Measurements from ENCODE around the gene RLF. TPM values are rescaled to one million over a fixed set of nuclear protein-coding genes. Genes with fewer than 3 reads are reported as not detected.
"Not testable (repeated sequence)": the region's sequence is repeated elsewhere in the genome, so short reads cannot be mapped to it uniquely, and the experiment has no call there.

The RLF gene
- total RNA-seq, 4 donors from 2014 or later = 19.4 to 28.7 (median 27.9) TPM

DNA sequence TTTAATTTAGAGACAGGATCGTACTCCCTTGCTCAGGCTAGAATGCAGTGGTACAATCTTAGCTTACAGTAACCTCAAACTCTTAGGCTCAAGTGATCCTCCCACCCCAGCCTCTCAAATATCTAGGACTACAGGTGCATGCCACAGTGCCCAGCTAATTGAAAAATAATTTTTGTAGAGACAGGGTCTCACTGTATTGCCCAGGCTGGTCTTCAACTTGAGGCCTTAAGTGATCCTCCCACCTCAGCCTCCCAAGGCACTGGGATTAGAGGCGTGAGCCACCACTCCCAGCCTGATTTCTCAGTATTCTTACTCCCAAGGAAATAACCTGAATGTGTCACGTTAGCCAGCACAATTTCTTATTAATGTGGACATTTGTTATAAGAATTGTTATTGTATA, 9.8 kb downstream of the RLF start:
- peaks cover 2 to 65% (median 3%) of the 10 kb centered on the region in 3 donors for H3K4me1 ChIP-seq
- no peak overlapping the region for H3K4me3 ChIP-seq
- TF ChIP-seq POLR2A (IDR thresholded peaks at IDR 0.05) = no peak
- no peak for TF ChIP-seq CTCF (IDR thresholded peaks at IDR 0.05)
- TF ChIP-seq EP300 (IDR thresholded peaks at IDR 0.05) = no peak
- no peak for TF ChIP-seq POLR2AphosphoS5 (IDR thresholded peaks at IDR 0.05)
- H3K27ac ChIP-seq = no peak overlapping the region
- no peaks in the 10 kb centered on the region for H3K9me3 ChIP-seq
- 56 to 73% methylated on average over 3 of the region's 3 CpGs for WGBS, 2 donors (ENCODE audit: low coverage in 1 of 2)
- H3K36me3 ChIP-seq = no peaks in the 10 kb centered on the region
- no peak for ATAC-seq
- H3K27me3 ChIP-seq = no peaks in the 10 kb centered on the region

DNA sequence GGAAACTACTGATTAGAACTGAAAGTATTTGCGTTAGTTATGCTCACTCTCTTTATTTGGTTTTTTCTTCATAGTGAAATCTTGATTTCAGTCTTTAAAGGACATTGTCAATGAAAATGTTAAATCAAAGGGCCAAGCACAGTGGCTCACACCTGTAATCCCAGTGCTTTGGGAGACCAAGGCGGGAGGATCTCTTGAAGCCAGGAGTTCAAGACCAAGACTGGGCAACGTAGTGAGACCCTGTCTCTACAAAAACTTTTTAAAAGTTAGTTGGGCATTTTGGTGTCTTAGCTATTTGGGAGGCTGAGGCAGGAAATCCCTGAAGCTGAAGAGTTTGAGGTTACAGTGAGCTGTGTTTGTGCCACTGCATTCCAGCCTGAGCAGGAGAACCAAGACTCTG, 13.6 kb downstream of the RLF start:
- no peaks in the 10 kb centered on the region for H3K36me3 ChIP-seq
- WGBS, 2 donors (ENCODE audit: low coverage in 1 of 2) = 90 to 100% methylated on average over 1 to 3 of the region's 3 CpGs
- H3K9me3 ChIP-seq = no peaks in the 10 kb centered on the region
- H3K4me3 ChIP-seq = no peak overlapping the region
- TF ChIP-seq EP300 (IDR thresholded peaks at IDR 0.05) = no peak
- no peak for TF ChIP-seq POLR2AphosphoS5 (IDR thresholded peaks at IDR 0.05)
- TF ChIP-seq CTCF (IDR thresholded peaks at IDR 0.05) = no peak
- no peak for TF ChIP-seq POLR2A (IDR thresholded peaks at IDR 0.05)
- H3K4me1 ChIP-seq = peaks cover 0 to 59% (median 2%) of the 10 kb centered on the region in 3 donors
- no peaks in the 10 kb centered on the region for H3K27me3 ChIP-seq
- no peak overlapping the region for H3K27ac ChIP-seq
- no peak for ATAC-seq

GRCh38 chr1:40176989-40177388, 15.8 kb downstream of the RLF start:
- not testable (repeated sequence) for H3K4me3 ChIP-seq, H3K9me3 ChIP-seq, H3K27me3 ChIP-seq, ATAC-seq, H3K27ac ChIP-seq, H3K36me3 ChIP-seq
- H3K4me1 ChIP-seq = peaks cover 0 to 61% (median 0%) of the 10 kb centered on the region in 3 donors
- WGBS, 2 donors (ENCODE audit: low coverage in 1 of 2) = 96 to 100% methylated on average over 3 to 13 of the region's 15 CpGs

DNA sequence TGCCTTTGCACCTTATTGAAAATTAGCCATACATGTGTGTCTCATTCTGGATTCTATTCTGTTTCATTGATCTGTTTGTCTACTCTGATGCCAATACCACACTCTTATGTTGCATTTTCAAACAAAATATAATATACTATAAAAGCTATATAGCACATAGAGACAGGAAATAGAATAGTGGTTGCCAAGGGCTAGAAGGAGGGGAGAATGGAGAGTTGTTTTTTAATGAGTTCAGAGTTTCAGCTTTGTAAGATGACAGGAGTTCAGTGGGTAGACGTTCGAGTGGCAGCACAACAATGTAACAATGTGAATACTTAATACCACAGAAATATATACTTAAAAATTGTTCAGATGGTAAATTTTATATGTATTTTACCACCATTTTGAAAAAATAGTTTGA, 17.0 kb downstream of the RLF start:
- no peak for ATAC-seq
- no peaks in the 10 kb centered on the region for H3K27me3 ChIP-seq

GRCh38 chr1:40179496-40180089, 18.4 kb downstream of the RLF start:
- ATAC-seq = no peak
- H3K4me3 ChIP-seq = no peak overlapping the region
- TF ChIP-seq EP300 (IDR thresholded peaks at IDR 0.05) = no peak
- no peak for TF ChIP-seq CTCF (IDR thresholded peaks at IDR 0.05)
- TF ChIP-seq POLR2AphosphoS5 (IDR thresholded peaks at IDR 0.05) = no peak
- no peak for TF ChIP-seq POLR2A (IDR thresholded peaks at IDR 0.05)
- H3K27ac ChIP-seq = no peak overlapping the region
- peaks cover 5 to 73% (median 12%) of the 10 kb centered on the region in 3 donors for H3K4me1 ChIP-seq
- no peaks in the 10 kb centered on the region for H3K27me3 ChIP-seq
- 97 to 98% methylated on average over 3 of the region's 3 CpGs for WGBS, 2 donors (ENCODE audit: low coverage in 1 of 2)
- no peaks in the 10 kb centered on the region for H3K9me3 ChIP-seq
- no peaks in the 10 kb centered on the region for H3K36me3 ChIP-seq

More for the DNA sequence above, 17.0 kb downstream of the RLF start:
- Histone ChIP-seq H3K36me3 (no peaks in the 10 kb centered on the region), H3K27ac (no peak overlapping the region), H3K4me1 (peaks cover 3 to 67% (median 6%) of the 10 kb centered on the region in 3 donors), H3K4me3 (no peak overlapping the region), H3K9me3 (no peaks in the 10 kb centered on the region)
- 40 to 54% methylated on average over 2 of the region's 2 CpGs for WGBS, 2 donors (ENCODE audit: low coverage in 1 of 2)
- TF ChIP-seq EP300 (IDR thresholded peaks at IDR 0.05) (no peak), CTCF (IDR thresholded peaks at IDR 0.05) (no peak), POLR2A (IDR thresholded peaks at IDR 0.05) (no peak)
